HG02678 (cell line): ENCODE results near the gene UPK3A.
A peak's percentile ranks its signal among the peaks of the same experiment; 100 is the strongest.

Experiments used
- ATAC-seq: cut with Tn5 transposase; IDR thresholded peaks from one replicate; pipeline ENCODE4 v1.9.1; 2021; ENCODE audit warnings: mild to moderate bottlenecking, moderate library complexity; ENCODE audit not compliant: unreplicated experiment

Gene UPK3A

DNA sequence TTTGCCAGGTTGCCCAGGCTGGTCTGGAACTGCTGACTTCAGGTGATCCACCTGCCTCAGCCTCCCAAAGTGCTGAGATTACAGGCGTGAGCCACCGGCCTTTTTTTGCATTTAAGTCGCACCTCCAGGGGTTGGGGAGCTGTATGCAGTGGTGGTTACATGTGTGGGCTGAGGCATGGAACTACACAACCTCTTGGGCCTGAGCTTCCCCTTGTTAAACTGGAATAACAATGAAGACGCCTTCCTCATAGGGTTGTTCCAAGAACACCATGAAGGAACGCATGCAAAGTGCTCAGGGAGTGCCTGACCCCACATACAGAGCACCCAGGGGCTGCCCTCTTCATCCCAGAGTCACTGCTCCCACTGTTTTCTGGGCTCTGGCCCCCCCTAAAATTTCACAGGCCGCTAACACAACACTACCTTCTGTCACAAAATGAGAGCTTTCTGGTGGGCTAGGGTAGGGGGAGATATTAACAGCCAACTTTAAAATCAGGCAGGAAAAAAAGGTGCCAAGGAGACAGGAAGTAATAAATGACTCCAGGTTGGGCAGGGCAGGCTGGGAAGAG lies 23.7 kb downstream of the UPK3A start:
- ATAC-seq, result no peak

DNA sequence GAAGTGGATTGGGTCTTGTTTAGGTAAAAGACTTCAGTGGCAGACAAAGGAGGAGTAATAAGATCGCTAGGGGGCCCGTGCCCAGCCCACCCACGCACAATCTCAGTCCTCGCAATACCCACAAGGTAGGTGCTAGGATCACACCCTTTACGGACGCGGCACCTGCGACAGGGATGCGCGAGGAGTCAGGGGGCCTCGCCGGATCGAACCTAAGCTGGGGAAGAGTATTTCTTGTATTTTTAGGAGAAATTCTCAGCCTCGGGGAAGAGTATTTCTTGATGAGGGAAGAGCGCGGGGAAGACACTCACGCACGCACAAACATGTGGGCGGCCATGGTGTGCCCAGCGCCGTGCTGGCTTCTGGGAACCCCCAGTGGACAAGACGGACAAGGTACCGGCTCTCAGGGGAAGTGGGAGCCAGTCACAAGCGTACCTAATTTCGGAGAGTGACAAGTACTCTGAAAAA lies 24.2 kb downstream of the UPK3A start:
- ATAC-seq, result no peak

GRCh38 chr22:45309422-45310227 lies 24.9 kb downstream of the UPK3A start, which contains the start of gene FAM118A:
Gene FAM118A (plus strand): TSS chr22:45309934. CDS start chr22:45322380, 12,446 bp downstream.
- ATAC-seq, result peak; percentile 83

DNA sequence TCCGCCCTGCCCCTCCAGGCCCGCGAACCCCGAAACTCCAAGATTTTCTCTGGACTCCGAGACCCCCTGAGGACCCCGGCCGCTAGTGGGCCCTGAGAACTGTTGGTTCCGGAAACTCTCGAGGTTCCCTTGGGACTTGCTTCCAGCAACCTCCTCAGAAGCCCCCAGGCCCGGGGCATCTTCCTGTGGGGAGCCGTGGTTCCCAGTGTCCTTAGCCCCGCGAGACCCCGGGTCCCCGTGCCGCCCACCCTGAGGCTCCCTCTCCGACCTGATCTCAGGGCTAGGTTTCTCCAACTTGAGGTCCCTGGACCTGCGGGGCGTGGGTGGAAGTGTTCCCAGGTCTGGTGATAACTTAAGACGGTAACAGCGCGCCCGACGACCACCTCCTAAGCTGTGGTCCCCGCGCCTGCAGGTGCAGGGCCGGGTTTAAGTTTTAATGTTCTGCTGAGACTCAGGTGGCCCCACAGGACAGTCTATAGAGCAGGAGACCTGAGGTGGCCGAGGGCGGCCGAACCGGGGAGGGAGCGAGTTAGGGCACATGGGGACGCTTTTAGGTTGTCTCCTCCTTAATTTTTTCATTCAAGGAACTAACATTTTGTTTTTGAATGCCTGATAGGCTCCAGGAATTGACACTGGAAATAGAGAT lies 25.7 kb downstream of the UPK3A start:
- no peak for ATAC-seq

DNA sequence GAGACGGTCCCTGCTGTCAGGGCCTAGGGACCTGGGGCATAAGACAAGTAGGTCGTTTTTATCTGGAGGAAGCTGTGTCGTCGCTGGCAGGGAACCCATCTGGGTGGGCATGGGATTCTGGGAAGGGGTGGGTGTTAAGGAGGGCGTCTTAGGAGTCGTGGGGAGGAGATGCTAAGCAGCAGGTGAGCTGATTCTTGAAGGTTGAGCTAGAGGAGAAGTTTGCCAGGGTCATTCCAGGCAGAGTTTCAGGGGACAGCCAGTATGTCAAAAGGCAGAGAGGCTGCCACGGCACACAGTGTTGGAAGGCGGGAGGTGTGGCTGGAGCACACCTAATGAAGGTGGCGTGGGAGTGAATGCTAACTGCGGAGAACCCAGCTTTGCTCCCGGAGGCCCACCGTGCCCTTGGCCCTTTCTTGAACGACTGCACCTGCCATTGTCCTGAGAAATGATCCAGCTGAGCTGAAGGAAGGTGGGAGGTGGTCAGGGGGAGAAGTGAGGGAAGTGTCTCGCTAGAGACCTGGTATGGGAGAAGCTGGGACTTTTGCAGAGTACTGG lies 26.3 kb downstream of the UPK3A start:
- no peak for ATAC-seq

DNA sequence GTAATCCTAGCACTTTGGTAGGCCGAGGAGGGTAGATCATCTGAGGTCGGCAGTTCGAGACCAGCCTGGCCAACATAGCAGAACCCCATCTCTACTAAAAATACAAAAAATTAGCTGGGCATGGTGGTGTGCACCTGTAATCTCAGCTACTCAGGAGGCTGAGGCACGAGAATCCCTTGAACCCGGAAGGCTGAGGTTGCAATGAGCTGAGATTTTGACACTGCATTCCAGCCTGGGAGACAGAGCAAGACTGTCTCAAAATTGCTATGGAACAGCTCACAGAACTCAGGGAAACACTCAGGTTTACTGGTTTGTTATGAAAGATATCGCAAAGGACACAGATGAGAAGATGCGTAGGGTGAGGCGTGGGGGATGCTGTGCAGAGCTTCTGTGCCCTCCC lies 27.7 kb downstream of the UPK3A start:
- no peak for ATAC-seq

DNA sequence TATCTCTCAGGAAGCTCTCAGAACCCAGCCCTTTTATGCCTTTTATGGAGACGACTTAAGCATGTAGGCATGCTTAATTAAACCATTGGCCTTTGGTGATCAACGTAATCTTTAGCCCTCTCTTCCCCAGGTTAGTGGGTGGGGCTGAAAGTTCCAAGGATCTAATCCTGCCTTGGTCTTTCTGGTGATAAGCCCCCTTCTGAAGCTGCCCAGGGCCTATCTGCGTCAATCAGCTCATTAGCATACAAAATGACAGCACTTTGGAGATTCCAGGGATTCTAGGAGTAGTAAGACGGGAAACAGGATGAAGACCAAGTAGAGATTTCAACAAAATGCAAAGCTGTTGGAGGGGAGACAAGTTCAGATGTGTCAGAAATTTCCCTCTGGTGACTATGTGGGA lies 28.1 kb downstream of the UPK3A start:
- ATAC-seq, result no peak

- no peak for ATAC-seq
These were observed 29.4 kb downstream of the UPK3A start for GRCh38 chr22:45314054-45314721.

GRCh38 chr22:45314786-45315185 lies 30.0 kb downstream of the UPK3A start:
- ATAC-seq, result no peak

- no peak for ATAC-seq
These were observed 32.2 kb downstream of the UPK3A start for GRCh38 chr22:45316796-45317526.

- ATAC-seq, result no peak
These were observed 32.9 kb downstream of the UPK3A start for GRCh38 chr22:45317551-45318167.

DNA sequence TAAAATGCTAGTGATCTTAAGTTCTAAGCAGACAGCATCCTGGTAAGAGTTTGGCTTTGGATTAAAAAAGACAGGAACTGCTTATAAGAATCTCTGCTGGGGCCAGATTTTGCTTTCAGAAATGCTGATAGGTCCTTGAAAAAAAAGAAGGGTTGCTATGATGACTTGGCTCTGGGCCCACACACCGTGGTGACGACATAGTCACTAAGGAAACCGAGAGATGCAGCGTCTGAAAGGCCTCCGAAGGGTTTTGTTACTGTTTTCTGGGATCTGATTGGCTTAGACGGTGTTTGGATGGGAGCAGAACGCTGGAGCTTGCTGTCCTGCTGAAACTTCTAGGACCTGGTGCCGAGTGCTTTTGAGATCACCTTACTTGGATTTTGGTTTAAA lies 33.4 kb downstream of the UPK3A start:
- no peak for ATAC-seq

DNA sequence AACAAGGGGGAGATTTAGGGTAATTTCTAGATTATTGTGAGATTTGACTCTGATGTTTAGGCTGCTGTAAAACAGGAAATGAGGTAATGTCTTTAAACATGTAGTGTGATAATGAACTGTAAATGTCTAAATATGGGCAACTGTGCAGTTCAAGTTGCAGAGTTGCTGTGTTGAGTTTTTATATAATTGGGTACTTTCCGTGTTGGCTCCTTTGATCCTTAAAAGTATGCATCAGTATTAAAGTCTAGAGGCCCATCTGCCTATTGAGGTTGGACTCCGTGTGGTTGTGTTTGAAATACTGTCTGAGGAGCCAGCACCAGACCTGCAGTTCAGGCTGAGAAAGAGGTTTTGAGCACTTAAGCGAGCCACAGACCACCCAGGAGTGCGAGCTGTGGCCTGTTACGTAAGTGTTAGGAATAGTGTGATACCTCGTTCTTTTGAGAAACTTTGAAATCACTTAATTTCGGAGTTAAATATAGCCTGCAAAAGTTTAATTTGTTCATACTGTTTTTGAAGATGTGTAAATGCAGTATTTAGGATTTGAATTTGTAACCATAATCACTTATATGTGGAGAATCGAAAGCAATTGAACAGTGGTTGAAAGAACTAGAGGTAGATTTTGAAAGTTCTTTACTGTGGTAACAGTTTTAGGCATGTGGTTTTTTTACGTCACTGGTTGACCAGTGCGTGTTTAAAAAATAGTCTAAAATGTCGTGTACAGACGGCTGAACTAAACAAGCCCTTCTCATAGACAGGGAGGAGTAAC lies 34.0 kb downstream of the UPK3A start:
- ATAC-seq, result no peak

DNA sequence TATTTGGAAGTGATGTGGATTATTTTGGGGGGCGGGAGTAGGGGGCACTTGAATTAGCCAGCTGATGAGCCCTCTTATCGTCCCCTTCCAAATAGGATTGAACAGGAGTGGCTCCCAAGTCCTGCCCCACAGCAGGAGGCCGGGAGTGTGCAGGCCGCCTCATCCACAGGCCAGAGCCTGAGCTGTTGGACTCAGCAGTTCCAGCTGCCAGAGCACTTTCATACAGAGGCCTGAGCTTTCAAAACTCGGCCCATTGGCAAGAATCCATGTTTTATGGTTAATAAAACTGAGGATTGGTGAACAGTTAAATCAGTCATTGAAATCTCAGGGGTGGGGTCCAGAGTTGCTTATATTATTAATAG lies 34.6 kb downstream of the UPK3A start:
- no peak for ATAC-seq

GRCh38 chr22:45320357-45320976 lies 35.7 kb downstream of the UPK3A start:
- no peak for ATAC-seq

DNA sequence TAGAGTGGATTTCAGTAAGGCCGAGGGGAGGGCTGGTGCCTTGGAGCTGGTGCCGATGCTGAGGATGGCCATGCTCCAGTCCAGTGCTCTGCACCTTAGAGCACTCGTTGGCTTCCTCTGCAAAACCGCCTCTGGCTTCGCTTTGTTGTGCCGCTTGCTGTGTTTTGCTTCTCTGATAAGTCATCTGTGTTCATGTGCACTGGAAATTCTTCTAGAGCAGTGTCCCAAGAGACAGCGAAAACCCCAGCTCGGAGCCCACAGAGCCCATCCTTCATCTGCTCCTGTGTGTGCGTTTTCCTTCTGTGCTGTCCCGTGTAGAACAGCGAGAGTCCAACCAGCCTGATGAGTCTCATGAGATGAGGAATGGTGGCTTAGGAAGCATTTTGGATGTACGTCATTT lies 37.1 kb downstream of the UPK3A start:
- ATAC-seq, result no peak

DNA sequence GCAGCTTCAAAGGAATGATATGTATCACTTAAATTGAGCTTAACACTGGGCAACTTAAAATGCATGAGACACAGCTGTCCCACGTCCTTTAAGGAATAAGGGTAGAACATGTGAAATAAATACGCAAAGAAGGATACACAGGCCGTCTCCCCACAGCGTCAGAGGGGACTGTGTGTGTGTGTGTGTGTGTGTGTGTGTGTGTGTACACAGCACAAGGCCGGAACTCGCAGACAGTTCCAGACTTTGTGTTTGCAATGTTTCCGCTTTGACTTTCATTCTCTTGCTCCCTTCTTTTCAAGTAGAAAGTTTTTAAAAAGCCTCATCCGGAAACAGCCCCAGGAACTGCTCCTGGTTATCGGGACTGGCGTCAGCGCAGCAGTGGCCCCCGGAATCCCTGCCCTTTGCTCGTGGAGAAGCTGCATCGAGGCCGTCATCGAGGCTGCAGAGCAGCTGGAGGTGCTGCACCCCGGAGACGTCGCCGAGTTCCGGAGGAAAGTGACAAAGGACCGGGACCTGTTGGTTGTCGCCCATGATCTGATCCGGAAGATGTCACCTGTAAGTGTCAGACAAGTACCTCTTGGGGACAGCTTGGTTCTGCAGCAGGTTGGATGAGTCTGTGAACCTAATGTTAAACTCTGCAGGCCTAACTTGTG lies 38.2 kb downstream of the UPK3A start:
- ATAC-seq, result no peak

GRCh38 chr22:45323695-45324094 lies 38.9 kb downstream of the UPK3A start:
- ATAC-seq, result no peak
